CD14-positive monocyte (primary cell): Measurements from ENCODE around the gene ORMDL2. TPM values are rescaled to one million over a fixed set of nuclear protein-coding genes. Genes with fewer than 3 reads are reported as not detected.

Experiments used
- DNase-seq, 3 donors: peaks; one replicate each; pipeline ENCODE4 v3.0.0-alpha.2; 2011 to 2022
- H2AFZ ChIP-seq: 2 replicates; pipeline ENCODE4 v1.6.0; 2012; ENCODE audit warnings: mild to moderate bottlenecking, low read depth, low read length, inconsistent platforms; ENCODE audit not compliant: insufficient read depth, poor library complexity, severe bottlenecking
- H3K27ac ChIP-seq, 2 donors: 1 replicate in 1 of 2; 2 replicates in 1 of 2; pipeline ENCODE4 v1.5.1; 2012 to 2013; ENCODE audit warnings: low read length in 2 of 2, control low read depth in 1 of 2, inconsistent platforms in 1 of 2, low read depth in 1 of 2, mild to moderate bottlenecking in 1 of 2
- H3K27me3 ChIP-seq, 2 donors: one replicate each; pipeline versions ENCODE4 v1.6.0 to v1.6.1; 2011 to 2013; ENCODE audit warnings: low read length in 2 of 2; ENCODE audit not compliant: control insufficient read depth in 2 of 2, insufficient read depth in 2 of 2
- H3K36me3 ChIP-seq, 2 donors: replicated peaks in 1 of 2; 1 replicate in 1 of 2; 2 replicates in 1 of 2; pipeline versions ENCODE4 v1.5.1 to v1.6.1; 2012 to 2013; ENCODE audit warnings: low read length in 2 of 2, control low read depth in 1 of 2, inconsistent platforms in 1 of 2, mild to moderate bottlenecking in 1 of 2; ENCODE audit not compliant: insufficient read depth in 2 of 2, control insufficient read depth in 1 of 2
- H3K4me1 ChIP-seq, 2 donors: 1 replicate in 1 of 2; 2 replicates in 1 of 2; pipeline versions ENCODE4 v1.5.1 to v1.6.1; 2012 to 2013; ENCODE audit warnings: low read length in 2 of 2, control low read depth in 1 of 2, inconsistent platforms in 1 of 2, mild to moderate bottlenecking in 1 of 2, moderate library complexity in 1 of 2; ENCODE audit not compliant: insufficient read depth in 2 of 2, control insufficient read depth in 1 of 2
- H3K4me2 ChIP-seq: replicated peaks from 2 replicates; pipeline ENCODE3; 2012; ENCODE audit warnings: low read length, moderate library complexity, mild to moderate bottlenecking; ENCODE audit not compliant: poor library complexity, severe bottlenecking; ENCODE audit errors: extremely low read depth
- H3K4me3 ChIP-seq, 3 experiments: fragments of 200-600 bp in 1 of 3; sonication (generic) in 1 of 3; replicated peaks in 1 of 3; 1 replicate in 2 of 3; 2 replicates in 1 of 3; pipeline ENCODE4 v1.5.1; 2011 to 2013; ENCODE audit warnings: low read length in 3 of 3, mild to moderate bottlenecking in 3 of 3, control low read depth in 2 of 3, low read depth in 2 of 3, inconsistent platforms in 1 of 3, moderate library complexity in 1 of 3
- H3K79me2 ChIP-seq: 2 replicates; pipeline ENCODE4 v1.6.0; 2012; ENCODE audit warnings: mild to moderate bottlenecking, control low read depth, inconsistent platforms, low read length, moderate library complexity; ENCODE audit not compliant: insufficient read depth
- H3K9ac ChIP-seq: 2 replicates; pipeline ENCODE4 v1.6.0; 2017; ENCODE audit warnings: low read length, mild to moderate bottlenecking; ENCODE audit not compliant: insufficient read depth, poor library complexity, severe bottlenecking
- H3K9me3 ChIP-seq, 2 donors: replicated peaks in 1 of 2; 1 replicate in 1 of 2; 2 replicates in 1 of 2; pipeline versions ENCODE4 v1.5.1 to v1.6.1; 2012 to 2013; ENCODE audit warnings: low read length in 2 of 2, control low read depth in 1 of 2; ENCODE audit not compliant: control insufficient read depth in 1 of 2, insufficient read depth in 1 of 2
- H4K20me1 ChIP-seq: 2 replicates; pipeline ENCODE4 v1.6.0; 2012; ENCODE audit warnings: mild to moderate bottlenecking, low read length, control low read depth, moderate library complexity; ENCODE audit not compliant: insufficient read depth
- H3K27ac Mint-ChIP-seq, 7 donors: one replicate each; pipeline ENCODE4 v1.8.0; 2020; ENCODE audit warnings: mild to moderate bottlenecking in 7 of 7, mixed read lengths in 7 of 7, moderate library complexity in 6 of 7, inconsistent platforms in 2 of 7
- H3K27me3 Mint-ChIP-seq, 3 donors: one replicate each; pipeline ENCODE4 v1.8.0; 2021 to 2022; ENCODE audit warnings: low read depth in 3 of 3, mild to moderate bottlenecking in 3 of 3, mixed read lengths in 3 of 3, moderate library complexity in 3 of 3, inconsistent platforms in 1 of 3
- H3K36me3 Mint-ChIP-seq, 2 donors: one replicate each; pipeline ENCODE4 v1.8.0; 2020; ENCODE audit warnings: mixed read lengths in 2 of 2, inconsistent platforms in 1 of 2, mild to moderate bottlenecking in 1 of 2
- H3K4me1 Mint-ChIP-seq: one replicate; pipeline ENCODE4 v1.8.0; 2020; ENCODE audit warnings: mild to moderate bottlenecking, mixed read lengths
- H3K4me3 Mint-ChIP-seq, 2 donors: one replicate each; pipeline ENCODE4 v1.8.0; 2020; ENCODE audit warnings: mild to moderate bottlenecking in 2 of 2, mixed read lengths in 2 of 2, moderate library complexity in 1 of 2
- H3K9me3 Mint-ChIP-seq, 7 donors: one replicate each; pipeline ENCODE4 v1.8.0; 2020 to 2022; ENCODE audit warnings: mixed read lengths in 7 of 7, mild to moderate bottlenecking in 6 of 7, moderate library complexity in 6 of 7, inconsistent platforms in 2 of 7
- CTCF ChIP-seq: fragments of 200-600 bp; IDR thresholded peaks from one replicate; pipeline ENCODE4 v1.8.0; 2022; ENCODE audit warnings: antibody characterized with exemption, mild to moderate bottlenecking
- WGBS: methylation state at CpG from one replicate; pipeline ENCODE4 v1.1.5; 2013; ENCODE audit warnings: missing lambda C conversion rate; ENCODE audit not compliant: insufficient coverage; 5-methylcytosine and 5-hydroxymethylcytosine counted together
- intact Hi-C, 2 donors: fragments of 100-400 bp; cut with micrococcal nuclease; formaldehyde crosslinking; loops; one replicate each; pipeline versions ENCODE4 v1.15.0 to v1.15.1; 2023
- polyA plus RNA-seq, 3 donors: library from polyadenylated mRNA; depleted of rRNA in 1 of 3; unstranded in 2 of 3; stranded (reverse) in 1 of 3; fragments of 300-500 nt in 2 of 3; fragments of >200 nt in 1 of 3; fragmentation: Illumina TruSeq in 2 of 3; gene quantifications; 1 replicate in 2 of 3; 2 replicates in 1 of 3; pipeline ENCODE4 v1.2.3, GENCODE V29; 2012 to 2021

The ORMDL2 gene
- polyA plus RNA-seq, 3 donors: 15.5 to 140 (median 137) TPM

DNA sequence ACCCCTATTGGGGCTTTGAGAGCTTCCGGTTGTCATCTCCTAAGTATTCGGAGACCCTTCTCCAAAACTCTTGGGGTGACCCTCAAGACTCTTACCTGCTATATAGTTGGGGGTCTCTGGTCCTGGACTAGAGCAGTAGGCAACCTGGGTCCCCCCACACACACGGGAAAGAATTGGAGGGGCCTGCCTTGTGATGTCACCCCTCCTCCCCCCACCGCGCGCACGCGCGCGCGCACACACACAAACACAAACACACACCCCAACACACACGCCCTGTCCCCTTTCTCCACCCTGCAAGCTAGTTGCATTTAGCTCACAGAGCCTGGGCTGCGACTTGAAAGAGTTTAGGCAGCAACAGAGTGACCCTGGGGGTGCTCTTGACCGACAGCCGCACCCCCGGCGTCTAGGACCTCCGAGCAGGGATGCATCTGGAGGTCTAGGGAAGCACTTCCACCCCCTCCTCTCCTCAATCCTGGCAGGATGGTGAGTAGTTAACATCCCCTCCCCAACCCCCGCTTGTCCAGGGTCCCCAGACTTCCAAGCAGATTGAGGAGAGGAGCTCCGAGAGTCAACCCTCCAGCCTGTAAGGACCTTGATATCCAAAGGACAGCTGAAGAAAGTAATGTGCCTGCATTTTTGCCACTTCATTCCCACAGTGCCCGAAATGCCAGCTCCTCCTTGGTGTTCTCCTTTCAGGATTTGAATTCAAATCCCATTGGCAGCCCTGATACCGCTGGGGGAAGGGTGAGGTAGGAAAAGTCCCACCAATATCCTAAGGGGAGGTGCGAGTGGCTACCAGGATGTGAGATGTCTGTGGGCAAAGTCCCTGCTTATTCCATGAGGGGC, 13.0 kb downstream of the ORMDL2 start:
- Mint-ChIP-seq H3K4me1 (peaks cover 50% of the 10 kb centered on the region), H3K36me3 (peaks cover 5 to 8% of the 10 kb centered on the region in 2 donors), H3K4me3 (peak overlapping the region; percentile 96), H3K27me3 (peaks cover 0 to 2% (median 0%) of the 10 kb centered on the region in 3 donors), H3K9me3 (no peaks in the 10 kb centered on the region), H3K27ac (peak overlapping the region; percentile 89 to 96 (median 94))
- peak overlapping the region; percentile 93 for H2AFZ ChIP-seq
- no peaks in the 10 kb centered on the region for H3K9me3 ChIP-seq
- peak overlapping the region; percentile 73 to 87 for H3K27ac ChIP-seq
- H3K9ac ChIP-seq: peak overlapping the region; percentile 81
- TF ChIP-seq CTCF: no peak
- peaks cover 45 to 49% of the 10 kb centered on the region in 2 donors for H3K4me1 ChIP-seq
- peak in 2 of 3 donors; percentile 42 to 47 for DNase-seq
- 0% methylated on average over 4 of the region's 23 CpGs for WGBS
- no peaks in the 10 kb centered on the region for H4K20me1 ChIP-seq
- H3K4me2 ChIP-seq: peak overlapping the region; percentile 86
- H3K4me3 ChIP-seq: peak overlapping the region; percentile 80 to 97 (median 89)
- H3K79me2 ChIP-seq: peaks cover 44% of the 10 kb centered on the region
- no peaks in the 10 kb centered on the region for H3K36me3 ChIP-seq
- intact Hi-C loops: loop anchor here in 1 of 2 donors (1.0 kb wide), 1 partner anchor 16 kb away; no protein-coding TSS in a partner anchor
- H3K27me3 ChIP-seq: no peaks in the 10 kb centered on the region

DNA sequence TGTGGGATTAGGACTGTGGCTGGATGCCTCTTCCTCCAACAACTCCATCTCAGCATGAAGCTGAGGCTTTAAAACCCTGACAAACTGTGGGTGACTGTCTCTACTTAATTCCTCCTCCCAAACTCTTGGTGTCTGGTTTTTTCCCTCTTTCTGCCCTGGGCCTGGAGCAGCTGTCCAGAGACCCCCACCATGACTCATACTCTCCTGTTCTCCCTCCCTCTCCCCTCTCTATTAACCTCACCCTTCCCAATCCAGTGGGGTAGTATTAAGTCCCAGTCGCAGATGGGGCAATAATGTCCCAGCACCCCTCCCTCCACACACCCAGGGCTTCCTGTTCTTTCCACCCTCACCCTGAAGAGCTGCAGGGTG, 13.6 kb downstream of the ORMDL2 start:
- H3K4me3 ChIP-seq: peak overlapping the region; percentile 80 to 97 (median 89)
- intact Hi-C loops: no loop called here
- no peaks in the 10 kb centered on the region for H3K9me3 ChIP-seq
- H2AFZ ChIP-seq: peak overlapping the region; percentile 93
- H3K9ac ChIP-seq: no peak overlapping the region
- H3K4me1 Mint-ChIP-seq: peaks cover 45% of the 10 kb centered on the region
- no peaks in the 10 kb centered on the region for H3K9me3 Mint-ChIP-seq
- peaks cover 0 to 2% (median 0%) of the 10 kb centered on the region in 3 donors for H3K27me3 Mint-ChIP-seq
- H3K79me2 ChIP-seq: peaks cover 38% of the 10 kb centered on the region
- no peaks in the 10 kb centered on the region for H4K20me1 ChIP-seq
- H3K36me3 ChIP-seq: no peaks in the 10 kb centered on the region
- H3K27ac ChIP-seq: peak overlapping the region in 1 of 2 donors; percentile 87
- DNase-seq: peak in 1 of 3 donors; percentile 21
- peaks cover 5 to 8% of the 10 kb centered on the region in 2 donors for H3K36me3 Mint-ChIP-seq
- H3K4me3 Mint-ChIP-seq: peak overlapping the region; percentile 96
- peak overlapping the region in 4 of 7 donors; percentile 54 to 93 (median 78) for H3K27ac Mint-ChIP-seq
- peaks cover 39 to 43% of the 10 kb centered on the region in 2 donors for H3K4me1 ChIP-seq
- TF ChIP-seq CTCF: no peak
- peak overlapping the region; percentile 86 for H3K4me2 ChIP-seq
- H3K27me3 ChIP-seq: no peaks in the 10 kb centered on the region
- no CpG with 5 or more reads among the region's 1 CpG for WGBS
